ENCODE measurements around the gene RAPH1.

- TF ChIP-seq GATA2 (IDR thresholded peaks at IDR 0.05; ENCODE audit: low read depth, low read length) (no peak), GATA3 (IDR thresholded peaks at IDR 0.05; ENCODE audit: low read depth, low read length) (no peak)
Measured at GRCh38 chr2:203480623-203481022, 54.5 kb downstream of the RAPH1 start.
